ENCODE data around the gene RUNX3.
"Not testable (repeated sequence)": the region's sequence is repeated elsewhere in the genome, so short reads cannot be mapped to it uniquely, and the experiment has no call there.

Gene RUNX3

DNA sequence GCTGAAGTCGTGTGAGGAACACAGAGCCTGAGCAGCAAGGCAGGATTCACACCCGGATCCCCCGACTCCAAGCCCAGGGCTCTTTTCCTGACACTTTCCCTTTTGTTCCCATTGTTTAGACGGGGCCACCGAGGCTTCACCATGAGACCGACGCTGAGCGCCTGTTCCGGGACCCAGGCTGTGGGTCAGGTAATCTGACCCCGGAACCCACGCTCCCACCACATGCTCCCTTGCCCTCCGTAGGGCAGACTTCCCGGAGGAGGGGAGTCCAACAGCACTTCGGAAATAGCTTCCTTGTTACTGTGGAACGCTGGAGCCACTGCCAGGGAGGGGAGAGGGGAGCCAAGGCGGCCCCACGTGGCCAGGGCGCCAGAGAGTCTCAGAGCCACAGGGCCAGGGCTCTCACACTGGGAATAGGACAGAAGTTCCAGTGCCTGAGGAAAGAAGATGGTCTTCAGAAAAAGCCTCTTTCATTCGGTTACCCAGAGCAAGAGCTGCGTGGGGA lies 18.4 kb downstream of the RUNX3 start:
- DNase-seq: no peak

DNA sequence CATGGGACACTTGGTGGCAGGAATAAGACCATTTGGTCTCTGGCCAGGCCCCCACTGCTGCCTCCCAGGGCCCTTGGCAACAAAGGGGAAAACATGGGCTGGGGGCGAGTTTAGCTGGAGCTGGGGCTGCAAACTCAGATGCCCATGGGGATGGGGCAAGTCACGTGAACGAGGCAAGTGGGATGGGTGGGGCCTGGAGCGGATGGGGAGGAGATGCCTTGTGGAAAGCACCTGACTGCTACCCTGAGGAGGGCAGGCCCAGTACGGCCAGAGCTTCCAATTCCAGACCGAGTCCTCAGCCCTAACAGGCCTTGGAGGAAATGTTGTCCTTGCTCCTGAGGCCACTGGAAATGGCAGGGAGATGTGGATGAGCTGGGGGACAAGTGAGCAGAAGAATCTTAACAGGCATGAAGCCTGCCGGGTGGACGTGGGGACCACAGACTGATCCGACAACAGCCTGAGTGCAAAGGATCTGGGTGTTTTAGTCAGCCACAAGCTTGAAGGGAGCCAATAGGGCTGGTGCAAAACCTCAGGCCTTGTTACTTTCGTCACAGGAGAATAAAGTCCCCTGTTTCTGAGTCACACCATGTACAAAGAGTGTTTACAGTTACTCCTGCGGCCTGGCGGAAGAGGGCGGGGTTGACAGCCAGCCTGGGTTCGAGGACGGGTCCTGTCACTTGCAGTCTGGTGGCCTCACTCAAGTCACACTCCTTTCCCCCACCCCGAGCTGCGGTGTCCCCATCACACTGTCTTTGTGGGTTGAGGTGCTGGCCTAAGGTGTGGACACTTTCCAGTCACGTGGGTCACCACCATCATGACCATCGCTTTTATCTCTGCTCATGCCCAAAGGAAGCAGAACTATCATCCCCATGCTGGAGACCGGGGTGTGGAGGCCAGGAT lies 19.1 kb downstream of the RUNX3 start:
- no peak for DNase-seq

DNA sequence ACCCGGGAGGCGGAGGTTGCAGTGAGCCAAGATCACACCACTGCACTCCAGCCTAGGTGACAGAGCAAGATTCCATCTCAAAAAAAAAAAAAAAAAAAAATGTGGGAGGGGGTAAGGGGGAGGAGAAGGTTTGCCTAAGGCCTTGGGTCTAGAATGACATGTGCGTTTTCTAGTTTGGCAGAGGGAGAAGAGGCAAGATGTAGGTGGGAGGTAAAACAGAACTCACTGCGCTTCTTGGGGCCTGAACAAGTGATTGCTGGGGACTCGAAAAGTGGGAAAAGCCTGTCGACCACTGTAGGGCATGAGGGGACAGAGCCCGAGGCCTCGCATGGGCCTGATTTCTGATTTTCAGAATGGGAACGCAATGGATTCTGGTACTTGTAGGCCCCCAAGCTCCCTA lies 19.9 kb downstream of the RUNX3 start:
- no peak for DNase-seq

DNA sequence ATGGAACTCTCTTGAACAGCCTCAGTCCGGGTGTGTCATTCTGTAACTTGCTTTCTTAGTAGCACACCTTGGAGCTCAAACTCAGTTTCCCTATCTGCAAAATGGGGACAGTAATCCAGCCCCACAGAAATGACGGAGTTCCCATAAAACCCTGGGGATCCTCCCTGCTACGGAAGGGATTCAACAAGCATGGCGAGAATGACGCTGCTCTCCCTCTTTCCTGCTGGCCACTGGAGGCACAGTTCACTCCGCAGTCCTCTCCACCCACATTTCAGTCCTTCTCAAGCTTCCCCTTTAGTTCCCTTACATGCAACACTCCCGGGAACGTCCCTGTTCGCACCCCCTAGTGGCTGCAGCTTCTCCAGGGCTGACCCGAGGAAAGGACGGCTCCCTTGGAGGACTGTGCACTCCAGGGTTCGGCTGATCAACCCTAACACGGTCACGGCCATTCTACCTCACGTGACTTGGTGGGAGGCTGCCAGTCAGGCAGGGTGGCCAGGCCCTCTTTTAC lies 20.6 kb downstream of the RUNX3 start:
- no peak for DNase-seq

DNA sequence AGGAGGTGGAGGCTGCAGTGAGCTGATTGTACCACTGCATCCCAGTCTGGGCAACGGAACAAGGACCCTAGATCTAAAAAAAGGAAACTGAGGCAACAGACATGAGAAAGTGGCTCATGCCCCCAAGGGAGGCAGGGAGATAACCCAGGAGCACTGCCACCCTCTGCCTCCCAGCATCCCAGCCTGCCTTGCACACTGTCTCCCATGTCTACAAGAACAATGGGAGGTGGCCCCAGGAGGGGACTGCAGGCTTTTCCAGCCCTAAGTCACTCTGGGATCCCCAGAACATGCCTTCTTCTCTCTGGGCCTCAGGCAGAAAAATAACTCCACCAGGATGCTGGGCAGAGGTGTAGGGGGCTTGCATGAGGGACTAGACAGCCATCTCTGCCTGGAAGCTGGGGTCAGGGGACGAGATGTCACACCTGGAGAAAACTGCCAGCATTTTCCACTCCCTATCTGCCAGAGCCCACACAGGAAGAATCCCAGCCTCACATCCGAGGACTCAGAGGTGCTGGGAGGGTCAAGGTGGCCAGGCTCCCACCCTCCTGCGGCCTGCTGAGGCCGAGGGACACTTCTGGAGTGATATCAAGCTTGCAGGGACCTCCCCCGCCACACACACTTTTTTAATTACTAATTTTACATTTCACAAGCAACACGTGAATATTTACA lies 21.4 kb downstream of the RUNX3 start:
- no peak for DNase-seq

DNA sequence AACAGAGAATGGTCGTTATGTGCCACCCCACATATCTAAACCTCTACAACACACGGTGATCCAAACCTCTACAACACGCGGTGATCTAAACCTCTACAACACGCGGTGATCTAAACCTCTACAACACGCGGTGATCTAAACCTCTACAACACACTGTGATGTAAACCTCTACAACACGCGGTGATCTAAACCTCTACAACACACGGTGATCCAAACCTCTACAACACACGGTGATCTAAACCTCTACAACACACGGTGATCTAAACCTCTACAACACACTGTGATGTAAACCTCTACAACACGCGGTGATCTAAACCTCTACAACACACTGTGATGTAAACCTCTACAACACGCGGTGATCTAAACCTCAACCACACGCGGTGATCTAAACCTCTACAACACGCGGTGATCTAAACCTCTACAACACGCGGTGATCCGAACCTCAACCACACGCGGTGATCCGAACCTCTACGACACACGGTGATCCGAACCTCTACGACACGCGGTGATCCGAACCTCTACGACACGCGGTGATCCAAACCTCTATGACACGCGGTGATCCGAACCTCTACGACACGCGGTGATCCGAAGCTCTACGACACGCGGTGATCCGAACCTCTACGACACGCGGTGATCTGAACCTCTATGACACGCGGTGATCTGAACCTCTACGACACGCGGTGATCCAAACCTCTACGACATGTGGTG lies 22.3 kb downstream of the RUNX3 start:
- not testable (repeated sequence) for DNase-seq

DNA sequence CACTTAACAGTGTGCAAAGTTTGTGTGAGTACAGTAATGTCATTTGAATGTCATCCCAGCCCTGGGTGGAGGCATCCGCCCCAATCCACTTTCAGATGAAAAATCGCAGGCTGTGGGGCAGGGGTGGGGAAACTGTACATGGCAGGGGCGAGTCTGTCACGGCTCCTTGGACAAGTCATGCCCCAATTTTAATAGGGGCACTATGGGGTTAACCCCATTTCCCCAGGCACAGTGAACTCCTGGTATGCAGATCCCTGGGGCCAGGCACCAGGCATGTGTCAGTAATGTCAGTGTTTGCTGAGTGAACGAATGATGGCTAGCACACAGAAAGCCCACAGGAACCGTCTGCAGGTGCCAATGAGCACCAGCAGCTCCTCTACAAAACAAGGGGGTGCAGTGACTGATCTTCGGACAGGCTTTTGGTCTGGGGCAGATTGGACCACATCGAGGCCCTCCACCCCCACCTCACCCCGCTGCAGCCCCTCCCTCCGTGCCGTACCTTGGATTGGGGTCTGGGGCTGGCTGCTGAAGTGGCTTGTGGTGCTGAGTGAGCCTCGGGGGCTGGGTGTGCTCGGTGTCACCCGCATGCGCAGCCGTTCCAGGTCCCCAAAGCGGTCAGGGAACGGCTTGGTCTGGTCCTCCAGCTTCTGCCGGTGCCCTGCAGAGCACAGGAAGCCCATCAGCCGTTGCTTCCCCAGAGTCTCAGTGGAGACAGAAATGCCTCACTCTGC lies 23.2 kb downstream of the RUNX3 start:
- no peak for DNase-seq

DNA sequence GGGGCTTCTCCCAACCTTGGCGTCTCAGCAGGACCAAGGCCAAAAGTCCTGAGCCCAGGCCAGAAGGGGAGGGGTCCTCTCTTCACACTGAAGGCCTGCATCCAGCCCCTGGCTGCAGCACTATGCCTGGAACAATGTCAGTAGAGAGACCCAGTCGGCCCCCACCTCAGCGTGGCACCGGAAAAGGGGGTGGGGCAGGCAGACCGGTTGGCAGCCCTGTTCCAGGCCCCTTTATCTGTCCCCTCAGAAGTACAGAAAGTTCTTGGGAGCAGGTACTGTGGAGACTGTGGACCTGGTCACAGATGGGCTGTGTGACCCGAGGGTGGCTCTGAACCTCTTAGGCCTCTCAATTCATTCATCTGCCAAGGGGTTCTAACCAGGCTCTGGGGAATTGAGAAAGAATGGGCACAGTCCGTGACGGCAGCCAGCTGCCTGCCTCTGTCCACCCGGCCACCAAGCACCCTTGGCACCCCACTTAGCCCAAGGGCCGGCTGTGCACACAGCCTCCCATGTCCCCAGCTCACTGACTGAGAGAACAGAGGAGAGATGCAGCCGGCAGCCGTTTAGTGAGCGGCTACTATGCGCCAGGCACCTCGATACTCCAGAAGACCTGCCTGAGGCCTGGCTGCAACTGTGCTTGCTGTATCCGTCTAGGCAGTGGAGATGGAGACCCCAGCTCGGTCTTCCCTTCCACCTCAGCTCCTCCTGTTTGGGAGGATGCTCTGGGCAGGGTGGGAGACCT lies 23.9 kb downstream of the RUNX3 start:
- DNase-seq: no peak

DNA sequence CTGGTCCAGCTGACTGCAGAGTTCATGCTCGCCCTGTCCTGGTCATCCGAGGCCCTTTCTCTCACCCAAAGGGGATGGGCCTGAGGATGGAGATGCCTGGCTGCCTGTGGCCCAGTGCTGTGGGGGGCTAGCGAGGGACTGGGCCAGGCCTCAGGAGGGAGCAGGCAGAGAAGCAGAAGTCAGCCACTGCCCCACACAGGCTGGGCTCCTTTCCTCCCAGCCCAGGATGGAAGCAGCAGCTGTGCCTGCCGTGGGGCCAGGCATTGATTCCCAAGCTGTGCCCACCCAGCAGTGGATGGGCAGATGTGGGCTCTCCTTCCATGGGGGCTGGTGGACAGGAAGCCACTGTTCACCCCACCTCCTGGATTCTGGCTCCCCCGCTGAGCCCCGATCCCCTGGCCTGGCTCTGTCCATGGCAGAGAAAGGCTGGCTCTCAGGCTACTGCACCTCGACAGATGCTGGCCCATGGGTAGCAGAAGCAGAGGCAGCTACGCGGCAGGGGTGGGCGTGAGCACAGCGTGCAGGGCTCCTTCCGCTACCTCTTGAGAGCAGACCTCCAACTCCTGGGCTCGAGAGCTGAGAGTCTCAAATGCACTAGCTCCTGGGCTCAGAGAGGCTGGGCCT lies 24.6 kb downstream of the RUNX3 start:
- DNase-seq: no peak

DNA sequence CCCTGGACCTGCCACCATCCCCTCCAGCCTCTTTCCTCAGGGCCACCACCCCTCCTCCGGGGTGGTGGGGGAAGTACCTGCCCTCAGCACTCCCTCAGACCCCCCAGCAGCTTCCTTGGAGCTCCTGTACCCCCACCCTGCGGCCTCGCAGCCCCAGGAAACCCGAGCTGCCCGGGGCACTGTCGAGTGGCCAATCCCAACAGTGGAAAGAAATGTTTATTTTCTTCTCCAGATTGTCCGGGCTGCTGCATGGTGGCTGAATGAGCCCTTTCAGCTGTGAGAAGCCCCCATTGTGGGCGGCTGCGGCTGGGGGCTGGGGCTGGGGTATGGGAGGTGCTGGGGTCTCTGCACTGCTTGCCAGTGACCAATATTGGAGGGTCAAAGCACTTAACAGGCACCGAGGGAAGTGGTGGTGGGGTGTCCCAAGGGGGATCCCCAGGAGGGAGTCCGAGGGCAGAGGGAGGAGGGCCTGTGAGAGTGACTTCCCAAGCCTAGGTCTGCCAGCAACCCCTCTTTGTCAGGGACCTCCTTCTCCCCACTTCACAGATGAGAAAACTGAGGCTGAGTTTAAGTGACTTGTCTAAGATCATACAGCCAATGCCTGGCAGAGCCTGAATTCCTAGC lies 25.2 kb downstream of the RUNX3 start:
- no peak for DNase-seq

DNA sequence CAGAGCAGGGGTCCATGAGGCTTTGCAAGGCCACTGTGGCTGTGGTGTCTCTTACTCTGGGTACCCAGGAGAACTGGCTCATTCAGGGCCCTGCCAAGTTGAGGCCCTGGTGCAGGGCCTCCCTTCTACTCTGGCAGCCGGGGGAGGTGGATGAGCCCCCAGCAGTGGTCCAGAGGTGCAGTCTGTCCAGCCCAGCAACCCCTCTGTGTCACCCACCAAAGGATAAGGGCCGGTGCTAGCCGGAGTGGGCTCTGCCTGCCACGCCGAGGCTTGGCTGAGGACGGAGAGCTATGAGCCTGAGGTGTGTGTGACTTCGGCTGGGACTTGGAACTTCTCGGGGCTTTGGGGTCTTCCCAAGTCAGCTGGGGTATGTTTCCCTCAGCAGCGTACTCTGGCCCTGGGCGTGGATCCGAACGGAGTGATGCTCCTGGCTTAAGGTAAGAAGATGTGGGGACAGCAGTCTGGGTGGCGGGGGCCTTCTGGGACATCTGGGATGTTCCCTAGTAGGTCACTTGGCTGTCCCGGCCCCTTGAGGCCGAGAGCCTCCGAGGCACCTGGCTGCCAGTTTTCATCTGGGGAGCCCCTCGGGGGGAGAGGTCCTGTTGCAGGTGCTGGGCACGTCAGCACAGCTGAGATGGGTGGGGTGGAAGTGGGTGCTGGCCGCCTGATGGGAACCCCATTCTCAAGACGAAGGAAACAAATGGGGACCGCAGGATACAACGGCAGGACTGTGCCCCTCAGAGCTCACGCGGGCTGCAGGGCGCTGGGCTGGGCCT lies 25.9 kb downstream of the RUNX3 start:
- DNase-seq: no peak

DNA sequence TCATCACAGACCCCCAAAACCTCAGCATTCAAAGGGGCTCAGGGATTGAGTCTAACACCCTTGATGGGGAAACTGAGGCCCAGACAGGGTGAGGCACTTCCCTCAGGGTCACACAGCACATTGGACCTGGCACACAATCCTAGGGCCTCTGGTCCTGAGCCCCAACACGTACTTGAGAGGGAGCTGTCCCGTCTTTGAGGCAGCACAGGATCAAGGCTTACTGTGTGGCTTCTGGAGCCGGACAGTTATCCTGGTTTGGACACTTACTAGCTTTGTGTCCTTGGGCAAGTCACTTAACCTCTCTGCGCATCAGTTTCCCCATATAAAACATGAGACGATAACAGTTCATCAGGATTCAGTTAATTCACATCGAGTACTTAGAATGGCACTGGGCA lies 26.5 kb downstream of the RUNX3 start:
- DNase-seq: no peak

DNA sequence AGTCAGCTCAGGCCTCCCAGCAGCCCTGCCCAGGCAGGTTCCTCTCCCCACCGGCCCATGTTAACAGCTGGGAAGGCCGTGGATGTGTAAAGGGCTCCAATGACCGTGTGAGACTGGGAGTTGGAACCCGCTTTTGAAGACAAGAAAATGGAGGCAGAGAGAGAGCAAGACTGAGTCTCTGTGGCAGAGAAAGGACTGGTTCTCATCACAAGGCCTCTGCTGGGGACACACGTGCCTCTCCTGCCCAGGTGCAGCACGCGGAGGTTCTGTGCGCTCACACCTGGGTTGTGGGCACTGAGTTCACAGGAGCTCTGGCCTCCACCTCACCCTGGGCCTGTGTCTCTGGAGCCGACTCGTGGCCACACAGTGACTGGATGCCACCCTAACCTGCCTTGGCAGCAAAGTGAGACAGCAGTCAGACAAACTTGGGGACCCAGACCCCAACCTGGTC lies 27.0 kb downstream of the RUNX3 start:
- no peak for DNase-seq

DNA sequence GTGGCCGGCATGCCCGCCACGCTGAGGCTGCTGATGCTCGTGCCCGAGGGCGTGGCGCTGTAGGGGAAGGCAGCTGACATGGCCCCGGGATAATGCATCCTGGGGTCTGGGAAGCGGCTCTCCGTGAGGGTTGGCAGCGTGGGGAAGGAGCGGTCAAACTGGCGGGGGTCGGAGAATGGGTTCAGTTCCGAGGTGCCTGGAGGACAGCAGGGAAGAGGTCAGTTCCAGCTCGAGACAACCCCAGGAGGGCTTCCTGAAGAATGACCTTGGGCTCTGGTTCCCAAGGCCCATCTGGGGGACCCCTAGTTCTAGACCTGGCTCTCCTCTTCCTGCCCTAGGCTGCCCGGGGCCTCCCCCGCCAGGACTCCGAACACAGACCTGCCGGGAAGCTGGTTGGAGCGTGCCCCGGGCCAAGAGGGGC lies 27.6 kb downstream of the RUNX3 start:
- DNase-seq: no peak

DNA sequence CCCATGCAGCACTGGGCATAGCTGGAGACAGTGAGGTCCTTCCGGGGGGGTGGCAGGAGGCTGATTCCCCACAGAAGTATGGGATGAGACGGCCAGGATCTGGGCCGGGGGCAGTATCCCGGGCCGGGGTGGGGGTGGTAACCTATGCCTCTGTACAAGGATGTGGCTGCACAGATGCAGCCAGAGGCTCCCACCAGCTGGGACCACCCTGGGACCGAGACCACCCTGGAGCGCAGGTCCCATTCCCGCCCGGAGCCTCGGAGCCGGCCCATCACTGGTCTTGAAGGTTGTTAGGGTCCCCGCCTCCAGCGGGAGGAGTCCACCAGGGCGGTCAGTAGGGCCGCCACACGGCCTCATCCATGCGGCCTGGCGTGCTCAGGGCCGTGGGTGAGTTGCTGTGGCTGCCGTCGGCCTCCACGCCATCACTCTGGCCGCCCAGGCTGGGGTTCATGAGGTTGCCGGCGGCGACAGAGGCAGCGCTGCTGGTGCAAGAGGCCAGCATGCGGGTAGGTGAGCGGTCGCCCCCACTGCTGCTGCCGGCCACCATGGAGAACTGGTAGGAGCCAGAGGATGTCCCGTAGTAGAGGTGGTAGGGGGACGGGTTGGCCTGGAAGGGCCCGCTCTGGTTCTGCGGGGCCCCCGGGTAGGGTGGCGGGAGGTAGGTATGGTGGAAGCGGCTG lies 28.1 kb downstream of the RUNX3 start:
- DNase-seq: no peak

DNA sequence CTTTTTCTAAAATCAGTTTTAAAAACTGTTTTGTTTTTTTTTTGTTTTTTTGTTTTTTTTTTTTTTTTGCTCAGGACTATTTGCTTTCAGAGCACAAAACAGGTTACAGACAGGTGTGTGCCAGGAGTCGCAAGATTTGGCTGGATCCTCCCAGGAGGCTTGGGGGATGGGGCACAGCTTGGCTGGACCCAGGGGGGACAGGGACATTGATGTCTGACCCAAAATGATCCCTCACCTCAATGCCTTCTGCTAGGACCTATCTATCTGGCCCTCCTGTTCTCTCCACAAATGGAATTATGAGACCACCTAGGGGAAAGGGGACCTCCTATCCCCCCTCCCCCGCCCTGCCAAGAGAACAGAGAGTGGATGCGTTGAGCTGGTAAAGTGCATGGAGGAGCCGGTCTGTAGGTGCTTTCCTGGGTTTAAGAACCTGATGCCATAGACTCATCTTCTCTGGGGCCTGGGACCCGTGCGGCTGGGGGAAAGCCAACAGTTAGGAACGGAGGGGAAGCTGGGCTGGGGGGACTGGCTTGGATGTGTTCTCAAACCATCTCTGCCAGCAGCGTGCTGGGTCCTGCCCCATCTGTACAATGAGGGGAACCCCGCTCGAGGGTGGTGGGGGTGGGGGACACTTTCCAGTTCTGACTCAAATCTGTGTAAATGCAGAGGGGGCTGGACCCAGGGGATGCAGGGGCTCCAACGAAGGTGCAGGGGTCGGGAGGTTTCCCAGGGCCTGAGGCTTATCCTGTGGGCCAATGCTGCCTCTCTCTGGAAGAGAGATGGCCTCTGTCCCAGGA lies 28.9 kb downstream of the RUNX3 start:
- no peak for DNase-seq

DNA sequence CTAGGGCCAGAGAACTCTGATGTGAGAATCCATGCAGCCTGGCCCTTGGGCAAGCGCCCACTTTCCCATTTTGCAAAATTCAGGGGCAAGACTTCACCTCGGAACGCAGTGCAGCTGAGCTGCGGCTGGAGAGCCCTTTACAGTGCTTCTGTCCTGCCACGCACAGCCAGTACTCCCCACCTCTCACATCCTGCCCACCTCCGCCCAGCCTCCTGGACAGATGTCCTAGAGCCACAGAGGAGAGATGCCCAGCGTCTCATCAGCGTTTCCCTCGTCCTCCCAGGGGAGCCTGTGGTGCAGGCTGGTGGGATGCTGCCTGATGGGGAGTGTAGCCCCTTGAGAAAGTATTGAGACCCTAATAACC lies 29.6 kb downstream of the RUNX3 start:
- DNase-seq: no peak

Measured in NCI-H446 treated with DMSO at 0.1 percent for 48 hours (cell line).